Brain microvascular endothelial cell (primary cell): ENCODE results near the gene PDCD1.

Experiments used
- DNase-seq: peaks from one replicate; pipeline ENCODE4 v3.0.0-alpha.2; 2020
- H3K27ac ChIP-seq: fragments of 250-450 bp; sonication (Bioruptor Pico); 2 replicates; pipeline ENCODE4 v1.5.1; 2020; ENCODE audit warnings: mild to moderate bottlenecking, moderate library complexity
- H3K27me3 ChIP-seq: fragments of 250-450 bp; sonication (Bioruptor Pico); replicated peaks from 2 replicates; pipeline ENCODE4 v1.5.1; 2020; ENCODE audit warnings: mild to moderate bottlenecking
- H3K36me3 ChIP-seq: fragments of 250-450 bp; sonication (Bioruptor Pico); replicated peaks from 2 replicates; pipeline ENCODE4 v1.5.1; 2020; ENCODE audit warnings: mild to moderate bottlenecking
- H3K4me3 ChIP-seq: 2 replicates; pipeline ENCODE4 v1.5.1; 2011; ENCODE audit warnings: low read depth, mild to moderate bottlenecking, control low read depth, low read length, moderate library complexity
- CTCF ChIP-seq: IDR thresholded peaks from 2 replicates; pipeline ENCODE4 v1.5.1; 2011; ENCODE audit warnings: low read depth, mild to moderate bottlenecking, moderate library complexity, low read length, control low read depth, inconsistent platforms; ENCODE audit errors: missing control alignments
- in situ Hi-C: cut with HindIII; loops from 2 replicates; pipeline ENCODE4 v1.10.0; 2017; ENCODE audit warnings: low sequenced_read_pairs, low pct_ligation_motif_present

The PDCD1 gene

GRCh38 chr2:241904011-241904718, 45.5 kb upstream of the PDCD1 start:
- peaks cover 9% of the 10 kb centered on the region for H3K27me3 ChIP-seq
- in situ Hi-C loops, result no loop called here
- no peak for TF ChIP-seq CTCF
- no peaks in the 10 kb centered on the region for H3K36me3 ChIP-seq
- DNase-seq, result no peak
- H3K4me3 ChIP-seq, result no peak overlapping the region
- no peak overlapping the region for H3K27ac ChIP-seq

- no peak overlapping the region for H3K4me3 ChIP-seq
- no peak for TF ChIP-seq CTCF
- in situ Hi-C loops, result no loop called here
- H3K27ac ChIP-seq, result no peak overlapping the region
- H3K36me3 ChIP-seq, result no peaks in the 10 kb centered on the region
- peaks cover 9% of the 10 kb centered on the region for H3K27me3 ChIP-seq
- no peak for DNase-seq
Measured at GRCh38 chr2:241903121-241904010, 44.7 kb upstream of the PDCD1 start.

GRCh38 chr2:241902357-241902991, 43.8 kb upstream of the PDCD1 start:
- peaks cover 9% of the 10 kb centered on the region for H3K27me3 ChIP-seq
- TF ChIP-seq CTCF, result no peak

GRCh38 chr2:241901500-241902351, 43.0 kb upstream of the PDCD1 start:
- TF ChIP-seq CTCF, result no peak
- in situ Hi-C loops, result no loop called here
- Histone ChIP-seq H3K36me3 (no peaks in the 10 kb centered on the region), H3K27me3 (peaks cover 9% of the 10 kb centered on the region), H3K4me3 (peak overlapping the region; percentile 9), H3K27ac (no peak overlapping the region)
- DNase-seq, result no peak

More at GRCh38 chr2:241902357-241902991, 43.8 kb upstream of the PDCD1 start:
- Histone ChIP-seq H3K27ac (no peak overlapping the region), H3K36me3 (no peaks in the 10 kb centered on the region), H3K4me3 (no peak overlapping the region)
- no peak for DNase-seq
- in situ Hi-C loops, result no loop called here

GRCh38 chr2:241901018-241901380, 42.3 kb upstream of the PDCD1 start:
- peaks cover 9% of the 10 kb centered on the region for H3K27me3 ChIP-seq
- no peak overlapping the region for H3K27ac ChIP-seq
- H3K36me3 ChIP-seq, result no peaks in the 10 kb centered on the region
- H3K4me3 ChIP-seq, result no peak overlapping the region
- DNase-seq, result no peak
- TF ChIP-seq CTCF, result no peak
- in situ Hi-C loops, result no loop called here
